Stimulated activated CD8-positive, alpha-beta memory T cell treated with anti-CD3 and anti-CD28 coated beads, Interleukin-2, amount 100 ng/mL, for 1 hour (primary cell): ENCODE results near the gene LOXL1.
A peak's percentile ranks its signal among the peaks of the same experiment; 100 is the strongest.
"Not testable (repeated sequence)": the region's sequence is repeated elsewhere in the genome, so short reads cannot be mapped to it uniquely, and the experiment has no call there.

Source experiments
- DNase-seq, 2 donors: peaks; one replicate each; pipeline ENCODE4 v3.0.0-alpha.2; 2020; ENCODE audit warnings: low read depth in 2 of 2

The LOXL1 gene

GRCh38 chr15:73922186-73923151 lies 3.8 kb upstream of the LOXL1 start:
- no peak for DNase-seq

DNA sequence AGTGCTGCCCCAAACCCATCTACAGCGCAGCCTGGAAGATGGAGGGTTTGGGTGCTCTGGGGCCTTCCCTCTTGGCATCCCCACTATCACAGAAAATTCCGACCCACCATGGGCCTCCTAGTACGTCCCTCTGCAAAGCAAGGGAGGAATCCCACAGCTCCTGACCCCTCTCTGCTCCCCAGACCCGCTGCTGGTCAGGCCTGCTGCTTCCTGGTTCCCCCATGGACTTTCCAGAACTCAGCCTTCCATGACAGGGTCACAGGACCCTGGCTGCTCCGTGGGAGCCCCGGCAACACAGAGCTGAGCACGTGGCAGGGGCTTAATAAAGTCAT lies 3.1 kb upstream of the LOXL1 start:
- DNase-seq: no peak

- no peak for DNase-seq
Measured at GRCh38 chr15:73923488-73924164, 2.6 kb upstream of the LOXL1 start.

GRCh38 chr15:73924171-73924921 lies 1.9 kb upstream of the LOXL1 start:
- no peak for DNase-seq

- no peak for DNase-seq
Measured at GRCh38 chr15:73925848-73926218, 429 bp upstream of the LOXL1 start.

DNA sequence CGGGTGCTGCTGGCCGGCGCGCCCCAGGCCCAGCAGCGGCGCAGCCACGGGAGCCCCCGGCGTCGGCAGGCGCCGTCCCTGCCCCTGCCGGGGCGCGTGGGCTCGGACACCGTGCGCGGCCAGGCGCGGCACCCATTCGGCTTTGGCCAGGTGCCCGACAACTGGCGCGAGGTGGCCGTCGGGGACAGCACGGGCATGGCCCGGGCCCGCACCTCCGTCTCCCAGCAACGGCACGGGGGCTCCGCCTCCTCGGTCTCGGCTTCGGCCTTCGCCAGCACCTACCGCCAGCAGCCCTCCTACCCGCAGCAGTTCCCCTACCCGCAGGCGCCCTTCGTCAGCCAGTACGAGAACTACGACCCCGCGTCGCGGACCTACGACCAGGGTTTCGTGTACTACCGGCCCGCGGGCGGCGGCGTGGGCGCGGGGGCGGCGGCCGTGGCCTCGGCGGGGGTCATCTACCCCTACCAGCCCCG lies 777 bp downstream of the LOXL1 start:
- DNase-seq: peak in 1 of 2 donors; percentile 11

GRCh38 chr15:73927476-73928240 lies 1.4 kb downstream of the LOXL1 start:
- DNase-seq: peak; percentile 48 to 63

DNA sequence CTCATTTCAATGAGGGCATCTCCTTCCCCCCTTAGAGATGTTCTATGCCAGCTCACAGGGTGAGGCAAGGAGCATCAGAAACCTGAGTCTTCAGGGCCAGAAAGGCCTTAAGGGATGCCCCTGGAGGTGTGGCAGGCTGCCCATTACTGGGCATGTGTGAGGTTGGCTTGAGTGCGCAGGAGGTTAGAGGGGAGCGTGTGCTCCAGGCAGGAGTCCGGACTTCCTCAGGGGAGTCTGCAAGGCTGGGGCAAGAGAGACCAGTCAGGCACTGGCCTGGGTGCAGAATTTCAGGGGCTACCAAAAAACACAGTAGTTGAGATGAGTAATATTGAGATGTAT lies 1.9 kb downstream of the LOXL1 start:
- no peak for DNase-seq

DNA sequence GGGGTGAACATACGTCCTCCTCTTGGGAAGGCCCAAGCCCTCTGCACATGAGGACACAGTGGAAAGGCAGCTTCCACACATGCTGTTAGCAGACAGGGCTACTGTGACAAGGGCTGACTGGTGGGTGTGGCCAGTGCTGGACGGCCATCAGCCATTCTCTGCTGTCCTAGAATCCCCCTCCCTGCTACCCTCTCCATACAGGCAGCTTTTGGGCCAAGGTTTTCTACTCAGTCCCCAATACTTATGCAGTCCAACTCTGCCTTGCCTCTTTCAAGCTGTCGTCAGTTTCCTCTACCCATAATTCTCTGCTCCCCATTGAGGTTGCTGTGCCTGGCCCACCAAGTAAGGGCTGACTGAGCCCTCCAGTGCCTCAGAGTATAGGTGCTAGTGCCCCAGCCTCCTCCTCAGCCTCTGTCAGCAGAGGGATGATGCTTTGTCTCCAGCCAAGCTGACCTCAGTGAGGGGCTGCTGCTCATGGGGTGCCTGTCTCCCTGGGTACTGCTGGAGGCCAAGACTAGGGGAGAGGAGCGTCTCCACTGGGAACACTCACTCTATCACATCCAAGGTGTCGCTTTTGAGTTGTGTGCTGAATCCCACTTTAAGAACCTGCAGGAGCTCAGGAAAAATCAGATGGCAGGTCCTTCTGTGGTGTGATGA lies 2.8 kb downstream of the LOXL1 start:
- DNase-seq: no peak

DNA sequence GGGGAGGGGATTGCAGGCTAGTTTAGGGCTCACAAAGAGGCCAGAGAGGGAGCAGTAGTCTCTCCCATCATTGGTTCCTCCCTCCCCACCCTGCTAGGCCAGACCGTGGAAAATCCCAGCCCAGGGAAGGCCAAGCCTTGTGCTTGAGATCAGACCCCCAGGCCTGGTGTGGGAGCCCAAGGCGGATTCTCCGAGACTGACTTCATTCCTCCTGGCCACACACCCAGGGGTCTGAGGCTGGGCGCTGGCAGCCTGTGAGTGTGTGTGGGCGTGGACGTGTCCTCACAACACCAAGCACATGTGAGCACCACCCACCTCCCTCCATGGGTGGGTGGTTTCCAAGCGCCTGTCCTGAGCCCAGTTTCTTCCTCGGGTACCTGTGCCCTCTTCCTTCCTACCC lies 4.1 kb downstream of the LOXL1 start:
- DNase-seq: no peak

- no peak for DNase-seq
Measured at GRCh38 chr15:73930790-73931281, 4.6 kb downstream of the LOXL1 start.

- no peak for DNase-seq
Measured at GRCh38 chr15:73931441-73931840, 5.2 kb downstream of the LOXL1 start.

DNA sequence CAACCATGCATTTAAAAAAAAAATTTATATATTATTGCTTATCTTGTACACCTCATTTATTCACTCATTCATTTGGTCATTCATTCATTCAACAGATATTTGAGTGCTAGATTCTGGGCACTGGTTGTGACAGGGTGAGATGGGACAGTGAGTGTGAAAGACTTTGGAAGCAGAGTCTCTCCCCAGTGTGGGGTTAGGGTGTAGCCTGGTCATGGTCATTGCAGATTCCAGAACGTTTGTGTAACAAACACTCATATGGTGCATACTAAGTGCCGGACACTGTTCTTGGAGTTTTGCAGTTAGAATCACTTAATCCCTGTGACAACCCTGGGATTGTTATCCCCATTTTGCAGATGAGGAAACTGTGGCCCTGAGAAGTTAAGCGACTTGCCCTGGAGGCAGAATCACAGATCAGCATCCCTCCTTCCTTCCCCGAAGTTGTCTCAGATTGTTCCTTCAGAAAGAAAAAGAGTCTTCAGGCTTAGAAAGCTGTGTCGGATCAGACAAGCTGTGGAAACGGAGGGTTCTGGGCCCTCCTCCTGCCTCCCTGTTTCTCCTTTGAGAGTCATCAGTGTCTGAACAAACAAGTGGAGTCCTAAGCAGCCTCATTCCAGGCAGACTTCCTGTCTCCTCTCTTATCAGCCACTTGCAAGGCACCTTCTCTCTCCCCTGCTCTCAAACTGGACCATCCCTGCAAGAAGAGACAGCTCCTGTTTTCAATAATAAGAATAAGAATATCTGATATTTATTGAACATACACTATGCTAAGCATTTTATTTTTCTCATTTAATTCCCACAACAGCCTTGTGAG lies 6.3 kb downstream of the LOXL1 start:
- no peak for DNase-seq

GRCh38 chr15:73934281-73934680 lies 8.0 kb downstream of the LOXL1 start:
- no peak for DNase-seq

- no peak for DNase-seq
Measured at GRCh38 chr15:73935547-73935946, 9.3 kb downstream of the LOXL1 start.

- no peak for DNase-seq
Measured at GRCh38 chr15:73936181-73936580, 9.9 kb downstream of the LOXL1 start.

DNA sequence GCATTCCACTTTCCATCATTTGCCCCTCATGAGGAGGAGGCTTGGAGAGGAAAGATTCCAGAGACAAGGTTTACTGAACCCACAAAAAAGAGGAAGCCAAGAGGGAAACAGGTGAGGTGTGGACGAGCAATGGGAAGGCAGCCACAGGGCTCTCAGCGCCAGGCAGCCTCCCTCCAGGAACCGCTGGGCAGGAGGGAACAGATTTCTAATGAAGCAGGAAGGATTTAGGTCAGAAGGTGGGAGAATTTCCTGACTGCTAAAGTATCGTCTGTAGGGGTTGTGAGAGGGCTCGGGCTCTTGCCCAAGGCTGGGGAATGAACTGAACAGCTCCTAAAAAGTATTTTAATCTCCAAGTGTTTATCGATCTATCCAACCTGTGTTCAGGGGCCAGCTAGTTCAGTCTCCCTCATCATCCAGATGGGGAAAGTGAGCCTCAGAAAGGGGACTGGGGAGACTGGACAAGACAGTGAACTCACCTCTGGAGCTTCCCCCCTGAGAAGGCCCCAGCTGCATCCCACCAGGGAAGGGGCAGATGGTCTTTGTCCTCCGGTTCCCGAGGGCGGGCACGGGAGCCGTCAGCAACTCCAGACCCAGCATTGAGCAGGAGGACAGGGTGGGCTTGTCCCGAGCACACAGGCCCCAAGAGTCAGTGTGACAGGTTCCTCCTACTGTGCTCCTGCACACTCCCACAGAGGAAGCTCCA lies 10.5 kb downstream of the LOXL1 start:
- DNase-seq: no peak

GRCh38 chr15:73937296-73937695 lies 11.0 kb downstream of the LOXL1 start:
- DNase-seq: no peak

GRCh38 chr15:73937726-73938125 lies 11.5 kb downstream of the LOXL1 start:
- DNase-seq: no peak

- DNase-seq: not testable (repeated sequence)
Measured at GRCh38 chr15:73938516-73938915, 12.3 kb downstream of the LOXL1 start.
